ENCODE results near the gene BIRC5.

BIRC5 gene

DNA sequence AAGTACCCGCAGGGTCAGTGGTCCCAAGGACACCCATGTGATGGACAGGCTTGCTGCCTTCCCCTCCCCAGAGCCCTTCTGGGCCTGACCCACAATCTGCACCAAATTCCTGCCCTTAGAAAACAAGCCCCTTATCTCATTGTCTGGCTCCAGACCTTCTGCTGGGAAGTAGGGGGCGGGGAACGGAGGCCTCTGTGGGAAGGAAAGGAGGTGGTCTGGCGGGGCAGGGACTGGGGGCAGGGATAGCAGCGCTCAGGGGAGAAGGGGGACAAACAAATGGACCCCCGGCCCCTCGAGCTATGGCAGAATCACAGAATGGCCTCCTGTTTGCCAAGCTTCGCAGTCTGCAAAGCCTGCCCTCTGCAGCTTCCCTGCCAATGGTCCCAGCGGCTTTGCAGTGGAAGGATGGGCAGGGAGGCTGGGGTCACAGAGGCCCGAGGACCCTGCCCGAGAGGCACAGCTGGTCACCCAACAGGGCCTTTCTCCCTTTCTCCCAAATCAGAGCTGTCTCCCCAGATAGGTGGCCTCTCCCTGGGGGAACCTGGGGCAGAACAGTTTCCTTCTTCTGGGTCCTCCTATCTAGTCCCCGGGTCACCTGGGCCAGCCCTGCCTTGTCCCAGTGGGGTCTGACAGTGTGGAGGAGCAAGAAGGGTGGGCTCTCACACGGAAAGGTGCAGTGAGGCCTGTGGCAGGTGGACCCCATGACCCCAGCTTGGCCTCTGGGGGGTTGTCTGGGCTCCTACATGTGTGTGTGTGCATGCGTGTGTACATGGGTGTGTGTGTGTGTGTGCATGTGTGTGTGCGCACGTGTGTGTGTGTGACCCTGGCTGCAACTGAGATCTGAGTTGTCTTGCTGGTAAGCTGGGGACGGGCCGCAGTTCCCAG is 42.9 kb downstream of the BIRC5 start:
- H3K4me3 ChIP-seq (ENCODE audit: low read depth, low read length), result no peak overlapping the region
- TF ChIP-seq, protein P1, sequence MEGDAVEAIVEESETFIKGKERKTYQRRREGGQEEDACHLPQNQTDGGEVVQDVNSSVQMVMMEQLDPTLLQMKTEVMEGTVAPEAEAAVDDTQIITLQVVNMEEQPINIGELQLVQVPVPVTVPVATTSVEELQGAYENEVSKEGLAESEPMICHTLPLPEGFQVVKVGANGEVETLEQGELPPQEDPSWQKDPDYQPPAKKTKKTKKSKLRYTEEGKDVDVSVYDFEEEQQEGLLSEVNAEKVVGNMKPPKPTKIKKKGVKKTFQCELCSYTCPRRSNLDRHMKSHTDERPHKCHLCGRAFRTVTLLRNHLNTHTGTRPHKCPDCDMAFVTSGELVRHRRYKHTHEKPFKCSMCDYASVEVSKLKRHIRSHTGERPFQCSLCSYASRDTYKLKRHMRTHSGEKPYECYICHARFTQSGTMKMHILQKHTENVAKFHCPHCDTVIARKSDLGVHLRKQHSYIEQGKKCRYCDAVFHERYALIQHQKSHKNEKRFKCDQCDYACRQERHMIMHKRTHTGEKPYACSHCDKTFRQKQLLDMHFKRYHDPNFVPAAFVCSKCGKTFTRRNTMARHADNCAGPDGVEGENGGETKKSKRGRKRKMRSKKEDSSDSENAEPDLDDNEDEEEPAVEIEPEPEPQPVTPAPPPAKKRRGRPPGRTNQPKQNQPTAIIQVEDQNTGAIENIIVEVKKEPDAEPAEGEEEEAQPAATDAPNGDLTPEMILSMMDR (IDR thresholded peaks at IDR 0.05; ENCODE audit: low read depth, low read length), result no peak
- no peak for DNase-seq (ENCODE audit: low read depth, low spot score)
- in situ Hi-C loops (cut with HindIII; ENCODE audit: low sequenced_read_pairs), result no loop called here

DNA sequence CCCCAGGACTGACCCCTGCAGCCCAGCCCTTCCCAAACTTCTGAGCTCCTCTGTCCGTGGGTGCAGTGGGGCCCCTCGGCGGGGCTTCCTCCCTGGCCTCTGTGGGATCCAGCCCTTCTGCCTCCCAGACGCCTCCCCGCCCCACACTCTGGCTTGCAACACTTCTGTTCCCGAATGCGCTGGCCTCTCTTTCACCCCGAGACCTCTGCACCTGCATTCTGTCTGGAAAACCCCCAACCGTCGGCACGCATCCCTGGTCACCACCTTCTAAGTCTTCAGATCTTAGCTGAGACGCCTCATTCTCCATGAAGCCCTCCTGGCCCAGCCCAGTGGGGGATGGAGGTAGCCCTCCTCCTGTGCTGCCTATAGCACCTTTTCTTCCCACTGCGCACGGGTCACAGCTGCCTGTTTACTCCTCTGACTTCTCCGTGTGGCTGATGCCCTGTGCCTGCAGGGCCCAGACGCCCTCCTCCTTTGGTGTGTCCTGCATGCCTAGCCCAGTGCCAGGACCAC is 43.8 kb downstream of the BIRC5 start:
- TF ChIP-seq, protein P1 (IDR thresholded peaks at IDR 0.05; ENCODE audit: low read depth, low read length), result no peak
- in situ Hi-C loops (cut with HindIII; ENCODE audit: low sequenced_read_pairs), result no loop called here
- no peak overlapping the region for H3K4me3 ChIP-seq (ENCODE audit: low read depth, low read length)
- DNase-seq (ENCODE audit: low read depth, low spot score), result peak; percentile 22

DNA sequence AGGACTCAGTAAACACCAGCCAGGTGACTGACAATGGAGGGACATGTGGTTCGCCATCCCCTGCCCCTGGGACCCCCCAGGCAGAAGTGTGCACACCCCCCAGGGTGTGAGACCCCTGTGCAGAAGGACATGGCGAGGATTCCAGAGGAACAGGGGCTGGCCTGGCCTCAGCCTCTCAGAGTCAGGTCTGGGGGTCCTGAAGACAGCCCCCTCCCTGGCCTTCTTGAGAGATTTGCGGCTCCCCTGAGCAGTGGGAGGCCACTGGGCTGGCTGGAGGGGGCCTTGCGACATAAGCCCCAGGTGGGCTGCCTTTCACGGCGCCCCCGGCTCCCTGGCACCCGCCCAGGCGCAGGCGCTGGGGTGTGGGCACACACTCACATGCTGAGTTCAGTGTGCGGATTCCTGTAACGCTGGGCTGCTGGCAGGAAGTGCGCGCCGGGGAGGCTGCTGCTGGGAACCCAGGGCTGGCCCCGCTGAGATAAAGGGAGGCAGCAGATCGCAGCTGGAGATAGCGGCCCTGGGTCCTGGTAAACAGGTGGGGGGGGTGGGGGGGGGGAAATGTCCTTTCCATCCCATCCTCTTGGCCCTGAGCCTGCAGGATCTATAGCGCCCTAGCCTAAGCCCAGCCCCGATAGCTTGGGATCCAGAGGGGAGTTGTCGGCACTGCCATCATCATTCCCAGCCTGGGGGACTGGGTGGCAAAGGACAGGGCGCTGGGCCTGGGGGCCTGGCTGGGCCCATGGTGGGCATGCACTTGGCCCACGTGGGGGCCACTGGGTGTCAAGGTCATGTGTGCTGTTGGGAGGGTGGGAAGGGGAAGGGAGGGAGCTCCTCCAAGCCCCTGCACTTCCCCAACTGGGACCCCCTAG is 44.5 kb downstream of the BIRC5 start:
- in situ Hi-C loops (cut with HindIII; ENCODE audit: low sequenced_read_pairs), result no loop called here
- peak; percentile 17 for DNase-seq (ENCODE audit: low read depth, low spot score)
- TF ChIP-seq, protein P1 (IDR thresholded peaks at IDR 0.05; ENCODE audit: low read depth, low read length), result no peak
- no peak overlapping the region for H3K4me3 ChIP-seq (ENCODE audit: low read depth, low read length)

DNA sequence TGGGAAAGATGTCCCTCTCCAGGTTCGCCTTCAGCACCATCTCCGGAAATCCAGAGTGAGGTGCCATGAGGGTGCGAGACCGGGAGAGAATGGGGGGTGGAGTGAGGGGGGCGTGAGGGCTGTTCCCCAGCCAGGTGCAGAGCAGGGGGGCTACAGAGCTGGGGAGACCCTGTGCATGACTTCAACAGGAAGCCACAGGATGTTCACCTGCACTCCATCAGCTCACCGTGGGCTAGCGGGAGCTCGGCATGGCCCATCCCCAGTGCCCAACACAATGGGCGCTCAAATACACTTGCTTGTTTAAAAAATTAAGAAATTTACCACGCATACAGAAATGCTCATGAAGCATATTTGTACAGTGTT is 45.1 kb downstream of the BIRC5 start:
- in situ Hi-C loops (cut with HindIII; ENCODE audit: low sequenced_read_pairs), result no loop called here
- H3K4me3 ChIP-seq (ENCODE audit: low read depth, low read length), result no peak overlapping the region
- no peak for DNase-seq (ENCODE audit: low read depth, low spot score)
- TF ChIP-seq, protein P1 (IDR thresholded peaks at IDR 0.05; ENCODE audit: low read depth, low read length), result no peak

DNA sequence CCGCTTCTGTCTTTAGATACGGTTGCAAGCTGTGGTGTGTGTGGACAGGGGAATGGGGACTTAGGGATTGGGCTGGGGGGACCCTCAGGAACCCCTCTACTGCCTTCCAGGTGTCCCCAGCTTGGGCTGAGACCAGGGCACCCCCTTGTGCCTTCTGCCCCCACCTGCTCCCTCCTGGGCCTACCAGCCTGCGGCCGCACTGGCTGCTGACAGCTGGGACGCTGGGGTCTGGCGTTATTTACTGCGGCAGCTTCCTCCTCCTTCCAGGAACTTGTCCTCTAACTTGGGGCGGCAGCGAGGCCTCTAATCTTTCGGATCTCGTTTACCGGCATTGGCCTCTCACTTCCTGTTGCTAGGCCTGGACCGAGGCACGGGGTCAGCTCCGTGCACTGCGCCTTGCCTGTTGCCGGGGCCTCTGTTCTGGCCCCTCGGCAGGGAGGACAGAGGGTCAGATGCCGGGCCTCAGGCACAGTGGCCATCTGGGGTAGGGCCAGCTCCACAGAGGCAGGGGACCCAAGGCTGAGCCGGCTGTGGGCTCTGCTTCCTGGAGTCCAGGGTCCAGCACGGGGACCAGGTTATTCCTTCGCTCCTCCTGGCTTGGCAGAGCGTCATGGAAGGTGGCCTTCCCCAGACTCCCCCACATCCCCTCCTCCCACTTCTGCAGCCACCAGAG is 49.1 kb downstream of the BIRC5 start:
- H3K4me3 ChIP-seq (ENCODE audit: low read depth, low read length), result no peak overlapping the region
- in situ Hi-C loops (cut with HindIII; ENCODE audit: low sequenced_read_pairs), result no loop called here
- TF ChIP-seq, protein P1 (IDR thresholded peaks at IDR 0.05; ENCODE audit: low read depth, low read length), result no peak
- no peak for DNase-seq (ENCODE audit: low read depth, low spot score)

DNA sequence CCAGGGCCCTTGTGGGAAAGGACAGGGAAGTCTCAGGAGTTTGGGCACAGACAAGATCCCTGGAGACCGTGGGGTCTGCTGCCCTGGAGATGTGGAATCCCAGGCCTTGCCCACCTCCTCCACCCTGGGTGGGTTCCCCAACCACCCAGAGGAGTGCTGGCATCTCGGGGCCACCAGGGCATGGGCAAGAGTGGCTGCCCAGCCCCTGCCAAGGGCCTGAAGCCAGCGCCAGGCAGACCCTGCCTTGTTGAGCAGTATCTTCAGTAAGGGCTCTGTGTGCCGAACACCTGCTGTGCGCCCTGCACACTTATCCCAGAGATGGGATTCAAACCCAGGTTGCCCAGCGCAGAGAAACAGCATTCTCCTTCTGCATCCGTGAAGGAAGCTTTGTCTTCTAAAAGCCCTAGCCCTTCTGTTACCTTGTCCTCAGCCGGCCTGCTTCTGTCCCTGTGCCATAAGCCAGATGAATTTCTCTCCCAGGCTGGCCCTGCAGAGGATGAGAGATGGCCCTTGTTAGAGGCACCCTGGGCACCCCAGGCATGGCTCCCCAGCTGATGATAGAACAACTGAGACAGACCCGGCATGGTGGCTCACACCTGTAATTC is 49.8 kb downstream of the BIRC5 start:
- no peak for DNase-seq (ENCODE audit: low read depth, low spot score)
- no peak overlapping the region for H3K4me3 ChIP-seq (ENCODE audit: low read depth, low read length)
- in situ Hi-C loops (cut with HindIII; ENCODE audit: low sequenced_read_pairs), result no loop called here
- TF ChIP-seq, protein P1 (IDR thresholded peaks at IDR 0.05; ENCODE audit: low read depth, low read length), result no peak
